Astrocyte of the spinal cord (primary cell): ENCODE results near the gene PLK2.

ENCODE experiments used
- DNase-seq: peaks from one replicate; pipeline ENCODE4 v3.0.0; 2011; ENCODE audit warnings: low read depth, low spot score
- H3K4me3 ChIP-seq: 2 replicates; pipeline ENCODE4 v1.5.1; 2011; ENCODE audit warnings: low read depth, mild to moderate bottlenecking, low read length, moderate library complexity
- CTCF ChIP-seq: IDR thresholded peaks from 2 replicates; pipeline ENCODE4 v1.5.1; 2012; ENCODE audit warnings: low read depth, mild to moderate bottlenecking, low read length, inconsistent platforms
- in situ Hi-C: cut with HindIII; loops from 2 replicates; pipeline ENCODE4 v1.10.0; 2017; ENCODE audit warnings: low sequenced_read_pairs

Gene PLK2

GRCh38 chr5:58453306-58453705, 6.6 kb downstream of the PLK2 start:
- DNase-seq: peak; percentile 26
- in situ Hi-C loops: loop anchor here (25.0 kb wide), 2 partner anchors 666 to 966 kb away; partner anchors contain the start of gene ACTBL2
- H3K4me3 ChIP-seq: no peak overlapping the region
- TF ChIP-seq CTCF: no peak

GRCh38 chr5:58452566-58453258, 7.2 kb downstream of the PLK2 start:
- in situ Hi-C loops: loop anchor here (25.0 kb wide), 2 partner anchors 665 to 965 kb away; partner anchors contain the start of gene ACTBL2
- peak; percentile 58 for DNase-seq
- H3K4me3 ChIP-seq: no peak overlapping the region
- no peak for TF ChIP-seq CTCF

GRCh38 chr5:58451732-58452565, 7.9 kb downstream of the PLK2 start:
- peak; percentile 66 for DNase-seq

DNA sequence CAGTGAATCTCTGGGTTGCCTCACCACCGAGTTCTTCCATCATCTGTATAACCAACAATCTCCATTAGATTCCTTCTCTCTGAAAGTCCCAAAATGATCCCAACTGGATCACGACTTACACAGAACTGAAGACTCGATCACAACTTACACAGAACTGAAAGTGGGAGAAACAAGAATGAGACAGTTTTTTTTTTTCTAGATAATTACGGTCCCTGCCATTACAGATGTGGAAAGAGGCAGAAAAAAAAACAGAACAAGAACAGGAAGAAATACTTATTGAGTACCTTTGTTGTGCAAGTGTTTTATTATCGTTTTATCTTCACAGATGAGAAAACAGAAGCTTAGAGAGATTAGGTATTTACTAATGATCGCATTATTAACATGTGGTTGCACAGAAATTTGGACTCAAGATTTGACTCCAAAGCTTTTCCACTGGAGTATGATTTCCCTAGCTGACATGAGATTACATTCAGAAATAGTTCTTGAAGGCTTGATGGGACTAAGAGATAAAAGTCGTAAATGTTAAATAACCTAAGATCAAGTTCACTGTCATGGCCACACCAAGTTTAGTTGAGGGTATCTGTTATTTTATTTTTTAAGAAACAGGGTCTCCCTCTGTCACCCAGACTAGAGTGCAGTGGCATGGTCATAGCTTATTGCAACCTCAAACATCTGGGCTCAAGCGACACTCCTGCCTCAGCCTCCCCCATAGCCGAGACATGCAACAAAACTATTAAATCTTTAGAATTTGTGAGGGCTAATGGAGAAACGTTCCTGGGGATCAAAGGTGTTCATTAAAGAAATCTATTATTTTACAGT, 8.9 kb downstream of the PLK2 start:
- peak; percentile 62 for DNase-seq
- in situ Hi-C loops: loop anchor here (25.0 kb wide), 2 partner anchors 664 to 964 kb away; partner anchors contain the start of gene ACTBL2
- no peak overlapping the region for H3K4me3 ChIP-seq
- TF ChIP-seq CTCF: no peak

More at GRCh38 chr5:58451732-58452565, 7.9 kb downstream of the PLK2 start:
- no peak for TF ChIP-seq CTCF
- in situ Hi-C loops: loop anchor here (25.0 kb wide), 2 partner anchors 665 to 965 kb away; partner anchors contain the start of gene ACTBL2
- no peak overlapping the region for H3K4me3 ChIP-seq

- DNase-seq: no peak
- in situ Hi-C loops: loop anchor here (25.0 kb wide), 2 partner anchors 663 to 963 kb away; partner anchors contain the start of gene ACTBL2
- H3K4me3 ChIP-seq: no peak overlapping the region
- no peak for TF ChIP-seq CTCF
These were observed 9.9 kb downstream of the PLK2 start for GRCh38 chr5:58450018-58450417.

DNA sequence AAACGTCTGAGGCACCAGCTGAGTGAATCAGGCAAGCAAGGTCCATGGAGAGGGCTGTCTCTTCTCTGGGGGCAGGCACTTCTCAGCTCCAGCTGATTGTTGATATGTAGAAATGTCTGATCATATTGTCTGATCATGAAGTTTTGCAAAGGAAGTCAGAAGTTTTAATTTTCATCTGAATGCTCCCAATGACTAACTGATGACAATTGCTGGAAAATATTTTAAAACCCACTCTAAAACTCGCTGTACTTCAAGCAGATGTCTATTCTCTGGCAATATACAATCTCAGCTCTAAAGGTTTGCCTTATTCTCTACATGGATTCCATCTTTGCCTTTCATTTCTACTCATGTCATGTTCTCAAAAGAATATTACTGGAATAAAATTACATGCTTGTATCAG, 12.7 kb downstream of the PLK2 start:
- DNase-seq: peak; percentile 57
- in situ Hi-C loops: no loop called here
- no peak overlapping the region for H3K4me3 ChIP-seq
- no peak for TF ChIP-seq CTCF
